HG02571 (cell line): ENCODE data around the gene H1-8.

Experiments
- ATAC-seq: cut with Tn5 transposase; IDR thresholded peaks from one replicate; pipeline ENCODE4 v1.9.1; 2021; ENCODE audit warnings: mild to moderate bottlenecking, moderate library complexity; ENCODE audit not compliant: unreplicated experiment

H1-8 gene

GRCh38 chr3:129571605-129572547 lies 28.9 kb downstream of the H1-8 start:
- ATAC-seq: no peak

- no peak for ATAC-seq
These were observed 29.6 kb downstream of the H1-8 start for GRCh38 chr3:129572603-129573002.

GRCh38 chr3:129573493-129573892 lies 30.5 kb downstream of the H1-8 start:
- no peak for ATAC-seq

- no peak for ATAC-seq
These were observed 31.2 kb downstream of the H1-8 start for GRCh38 chr3:129574206-129574605.

- no peak for ATAC-seq
These were observed 32.4 kb downstream of the H1-8 start for GRCh38 chr3:129575233-129575996.

- ATAC-seq: no peak
These were observed 33.0 kb downstream of the H1-8 start for GRCh38 chr3:129575997-129576384.

GRCh38 chr3:129576514-129577352 lies 33.8 kb downstream of the H1-8 start:
- ATAC-seq: no peak

- no peak for ATAC-seq
These were observed 34.4 kb downstream of the H1-8 start for GRCh38 chr3:129577366-129577765.

GRCh38 chr3:129577925-129578786 lies 35.2 kb downstream of the H1-8 start:
- peak; percentile 40 for ATAC-seq

GRCh38 chr3:129579991-129580390 lies 37.0 kb downstream of the H1-8 start:
- no peak for ATAC-seq

GRCh38 chr3:129581623-129582022 lies 38.6 kb downstream of the H1-8 start:
- ATAC-seq: no peak

GRCh38 chr3:129582799-129583198 lies 39.8 kb downstream of the H1-8 start:
- ATAC-seq: no peak

- ATAC-seq: no peak
These were observed 40.3 kb downstream of the H1-8 start for GRCh38 chr3:129583289-129583688.

GRCh38 chr3:129584631-129585030 lies 41.7 kb downstream of the H1-8 start:
- ATAC-seq: no peak

GRCh38 chr3:129585949-129586657 lies 43.1 kb downstream of the H1-8 start:
- ATAC-seq: no peak

GRCh38 chr3:129586746-129587430 lies 43.9 kb downstream of the H1-8 start:
- ATAC-seq: no peak

- ATAC-seq: no peak
These were observed 44.7 kb downstream of the H1-8 start for GRCh38 chr3:129587566-129588210.

- ATAC-seq: no peak
These were observed 47.2 kb downstream of the H1-8 start for GRCh38 chr3:129590215-129590614.
